ENCODE results near the gene CDKN1C.

DNA sequence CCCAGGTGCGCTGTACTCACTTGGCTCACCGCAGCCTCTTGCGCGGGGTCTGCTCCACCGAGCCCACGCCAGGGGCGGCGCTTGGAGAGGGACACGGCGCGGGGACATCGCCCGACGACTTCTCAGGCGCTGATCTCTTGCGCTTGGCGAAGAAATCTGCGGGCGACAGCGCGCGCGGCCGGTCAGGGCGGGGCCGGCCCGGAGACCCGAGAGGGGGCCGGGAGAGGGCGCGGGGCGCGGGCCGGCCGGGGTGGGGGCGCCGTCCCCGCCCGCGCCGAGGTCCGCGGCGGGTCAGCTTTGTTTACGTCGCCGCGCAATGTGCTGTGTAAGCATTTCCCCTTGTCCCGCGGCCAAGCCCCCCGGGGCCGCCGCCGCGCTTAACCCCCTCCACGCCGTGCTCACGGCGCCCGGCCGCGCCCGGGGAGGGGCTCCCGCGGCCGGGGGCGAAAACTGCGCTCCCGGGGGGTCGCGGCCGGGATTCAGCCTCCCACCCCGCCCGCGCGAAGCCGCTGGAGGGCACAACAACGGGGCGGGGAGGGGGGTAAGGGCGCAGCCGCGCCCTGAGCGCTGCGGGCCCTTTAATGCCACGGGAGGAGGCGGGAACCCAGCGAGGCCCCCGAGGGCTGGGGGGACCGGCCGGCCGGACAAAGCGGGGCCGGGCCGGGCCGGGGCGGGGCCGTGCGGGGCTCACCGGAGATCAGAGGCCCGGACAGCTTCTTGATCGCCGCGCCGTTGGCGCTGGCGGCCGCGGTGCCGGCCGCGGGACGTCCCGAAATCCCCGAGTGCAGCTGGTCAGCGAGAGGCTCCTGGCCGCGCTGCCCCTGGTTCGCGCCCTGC, 1.4 kb downstream of the CDKN1C start:
- TF ChIP-seq CTCF (IDR thresholded peaks at IDR 0.05; ENCODE audit: poor library complexity) = no peak
- TF ChIP-seq EZH2 (IDR thresholded peaks at IDR 0.05; ENCODE audit: borderline replicate concordance) = no peak

Data from hepatocyte (in vitro differentiated cells).